Stimulated activated CD4-positive, alpha-beta T cell treated with anti-CD3 and anti-CD28 coated beads, Interleukin-1b, Interleukin-23, amount 100 ng/mL, for 4 hours (primary cell): ENCODE results near the gene MAPK13.
"Not testable (repeated sequence)": the region's sequence is repeated elsewhere in the genome, so short reads cannot be mapped to it uniquely, and the experiment has no call there.

Experiments
- DNase-seq, 2 donors: peaks; one replicate each; pipeline ENCODE4 v3.0.0-alpha.2; 2020; ENCODE audit warnings: low read depth in 2 of 2

Gene MAPK13

DNA sequence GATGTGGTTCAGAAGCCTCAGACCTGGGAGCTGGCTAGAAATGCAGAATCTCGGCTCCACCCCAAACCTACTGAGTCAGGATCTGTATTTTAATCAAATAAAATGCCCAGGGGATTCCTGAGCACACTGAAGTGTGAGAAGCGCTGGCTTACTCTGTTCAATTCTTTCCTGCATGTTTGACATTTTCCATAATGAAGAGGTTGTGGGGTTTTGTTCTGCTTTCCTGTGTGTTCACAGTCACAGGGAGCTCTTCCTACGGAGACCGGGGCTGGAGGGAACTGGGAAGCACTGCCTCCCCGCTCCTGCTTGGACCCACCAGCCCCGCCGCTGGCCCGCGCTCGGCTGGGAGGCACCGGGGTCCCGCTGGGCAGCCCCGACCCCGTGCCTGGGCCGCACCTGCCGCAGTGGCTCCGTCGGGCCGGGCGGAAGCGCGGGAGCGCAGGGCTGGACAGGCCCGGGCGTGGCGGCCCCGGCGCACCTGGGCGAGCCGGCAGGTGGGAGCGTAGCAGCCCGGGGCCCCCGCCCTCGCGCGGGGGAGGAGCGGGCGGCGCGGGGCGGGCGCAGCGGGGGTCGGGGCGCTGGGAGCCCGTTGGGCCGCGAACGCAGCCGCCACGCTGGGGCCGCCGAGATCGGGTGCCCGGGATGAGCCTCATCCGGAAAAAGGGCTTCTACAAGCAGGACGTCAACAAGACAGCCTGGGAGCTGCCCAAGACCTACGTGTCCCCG lies at the start of gene MAPK13:
MAPK13 (plus strand) TSS at position 573 of the 726 bp plus-strand sequence; CDS start at position 643, 70 bp downstream.
- DNase-seq = peak in 1 of 2 donors; percentile 12

DNA sequence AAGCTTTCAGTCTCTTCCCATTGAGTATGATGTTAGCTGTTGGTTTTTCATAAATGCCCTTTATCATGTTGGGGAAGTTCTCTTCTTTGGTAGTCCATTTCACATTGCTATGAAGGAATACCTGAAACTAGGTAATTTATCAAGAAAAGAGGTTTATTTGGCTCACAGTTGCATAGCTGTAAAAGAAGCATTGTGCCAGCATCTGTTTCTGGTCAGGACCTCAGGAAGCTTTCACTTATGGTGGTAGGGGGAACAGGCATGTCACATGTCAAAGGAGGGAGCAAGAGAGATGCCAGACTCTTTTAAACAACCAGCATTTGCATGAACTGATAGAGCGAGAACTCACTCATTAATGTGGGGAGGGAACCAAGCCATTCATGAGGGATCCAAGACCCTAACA lies 48.0 kb upstream of the MAPK13 start:
- DNase-seq = no peak

DNA sequence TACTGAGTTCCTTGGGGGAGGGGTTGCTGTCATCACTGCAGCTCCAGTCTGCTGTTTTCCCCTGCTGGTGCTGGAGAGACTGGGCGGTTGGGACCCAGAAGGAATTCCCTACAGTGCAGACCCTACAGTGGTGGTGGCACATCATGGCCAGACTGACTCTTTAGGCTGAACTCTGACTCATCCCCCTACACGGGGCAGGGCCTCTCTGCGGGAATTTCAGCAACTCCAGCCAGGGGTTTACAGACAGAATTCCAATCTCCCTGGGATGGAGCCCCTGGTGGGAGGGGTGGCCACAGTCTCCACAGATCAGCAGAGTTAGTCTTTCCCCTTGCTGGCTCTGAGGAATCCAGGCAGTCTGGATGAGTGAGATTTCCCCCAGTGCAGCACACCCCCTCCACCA lies 46.9 kb upstream of the MAPK13 start:
- no peak for DNase-seq

DNA sequence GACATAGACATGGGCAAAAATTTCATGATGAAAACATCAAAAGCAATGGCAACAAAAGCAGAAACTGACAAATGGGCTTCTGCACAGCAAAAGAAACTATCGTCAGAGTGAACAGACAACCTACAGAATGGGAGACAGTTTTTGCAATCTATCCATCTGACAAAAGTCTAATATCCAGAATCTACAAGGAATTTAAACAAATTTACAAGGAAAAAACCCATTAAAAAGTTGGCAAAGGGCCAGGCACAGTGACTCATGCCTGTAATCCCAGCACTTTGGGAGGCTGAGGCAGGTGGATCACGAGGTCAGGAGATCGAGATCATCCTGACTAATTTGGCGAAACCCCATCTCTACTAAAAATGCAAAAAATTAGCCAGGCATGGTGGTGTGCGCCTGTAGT lies 42.1 kb upstream of the MAPK13 start:
- DNase-seq = not testable (repeated sequence)

DNA sequence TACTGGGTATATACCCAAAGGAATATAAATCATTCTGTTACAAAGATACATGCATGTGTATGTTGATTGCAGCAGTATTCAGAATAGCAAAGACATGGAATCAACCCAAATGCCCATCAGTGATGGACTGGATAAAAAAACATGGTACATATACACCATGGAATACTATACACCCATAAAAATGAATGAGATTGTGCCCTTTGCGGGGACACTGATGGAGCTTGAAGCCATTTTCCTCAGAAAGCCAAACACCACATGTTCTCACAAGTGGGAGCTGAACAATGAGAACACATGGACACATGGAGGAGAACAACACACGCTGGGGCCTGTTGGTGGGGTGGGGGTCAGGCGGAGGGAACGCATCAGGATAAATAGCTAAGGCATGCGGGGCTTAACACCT lies 41.3 kb upstream of the MAPK13 start:
- DNase-seq = no peak

DNA sequence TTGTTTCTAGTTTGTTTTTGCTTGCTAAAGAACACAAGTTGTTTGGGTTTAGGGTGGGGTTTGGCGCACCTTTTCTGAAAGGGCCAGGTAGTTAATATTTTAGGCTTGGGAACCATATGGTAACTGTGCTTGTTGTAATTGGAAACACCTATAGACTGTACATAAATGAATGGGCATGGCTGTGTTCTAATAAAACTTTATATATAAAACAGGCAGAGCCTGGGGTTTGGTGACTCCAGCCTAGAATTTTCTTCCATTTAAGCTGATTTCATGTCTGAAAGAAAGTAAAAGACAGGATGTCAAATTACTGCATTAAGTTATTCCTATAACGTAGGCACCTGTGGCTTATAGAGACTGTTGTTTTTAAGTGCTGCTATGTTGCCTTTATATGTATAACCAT lies 36.1 kb upstream of the MAPK13 start:
- DNase-seq = no peak

DNA sequence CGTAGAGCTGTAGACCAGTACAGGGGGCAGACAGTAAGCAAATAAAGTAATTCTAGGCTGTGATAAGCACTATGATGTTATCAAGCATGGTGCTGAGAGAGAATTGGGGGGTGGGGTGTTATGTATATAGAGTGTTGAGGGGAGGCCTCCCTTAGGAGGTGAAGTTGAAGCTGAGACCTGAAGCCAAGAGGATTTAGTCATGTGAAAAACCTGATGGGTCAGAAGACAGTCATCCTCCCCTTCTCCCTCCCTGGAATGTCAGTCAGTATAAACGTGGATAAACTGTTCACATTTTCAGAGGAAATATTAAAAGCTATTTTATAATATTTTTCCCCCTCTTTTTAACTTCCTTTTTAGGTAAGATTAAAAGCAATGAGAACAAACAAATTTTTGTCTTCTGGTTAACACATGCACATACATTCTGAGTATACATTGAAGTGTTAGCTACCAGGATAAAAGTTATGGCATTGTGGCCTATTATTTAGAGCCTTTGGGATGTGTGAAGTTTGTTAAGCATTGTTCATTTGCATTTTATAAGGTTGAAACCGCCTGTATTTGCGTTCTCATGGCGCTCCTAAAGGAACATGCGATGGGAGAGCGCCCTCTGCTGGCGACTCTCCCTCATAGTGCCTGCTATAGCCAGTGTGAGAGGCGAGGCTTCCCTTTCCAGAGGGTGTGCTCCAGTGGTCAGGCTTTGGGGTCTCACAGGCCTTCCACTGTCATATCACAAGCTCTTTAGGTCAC lies 35.4 kb upstream of the MAPK13 start:
- DNase-seq = peak; percentile 77 to 82

DNA sequence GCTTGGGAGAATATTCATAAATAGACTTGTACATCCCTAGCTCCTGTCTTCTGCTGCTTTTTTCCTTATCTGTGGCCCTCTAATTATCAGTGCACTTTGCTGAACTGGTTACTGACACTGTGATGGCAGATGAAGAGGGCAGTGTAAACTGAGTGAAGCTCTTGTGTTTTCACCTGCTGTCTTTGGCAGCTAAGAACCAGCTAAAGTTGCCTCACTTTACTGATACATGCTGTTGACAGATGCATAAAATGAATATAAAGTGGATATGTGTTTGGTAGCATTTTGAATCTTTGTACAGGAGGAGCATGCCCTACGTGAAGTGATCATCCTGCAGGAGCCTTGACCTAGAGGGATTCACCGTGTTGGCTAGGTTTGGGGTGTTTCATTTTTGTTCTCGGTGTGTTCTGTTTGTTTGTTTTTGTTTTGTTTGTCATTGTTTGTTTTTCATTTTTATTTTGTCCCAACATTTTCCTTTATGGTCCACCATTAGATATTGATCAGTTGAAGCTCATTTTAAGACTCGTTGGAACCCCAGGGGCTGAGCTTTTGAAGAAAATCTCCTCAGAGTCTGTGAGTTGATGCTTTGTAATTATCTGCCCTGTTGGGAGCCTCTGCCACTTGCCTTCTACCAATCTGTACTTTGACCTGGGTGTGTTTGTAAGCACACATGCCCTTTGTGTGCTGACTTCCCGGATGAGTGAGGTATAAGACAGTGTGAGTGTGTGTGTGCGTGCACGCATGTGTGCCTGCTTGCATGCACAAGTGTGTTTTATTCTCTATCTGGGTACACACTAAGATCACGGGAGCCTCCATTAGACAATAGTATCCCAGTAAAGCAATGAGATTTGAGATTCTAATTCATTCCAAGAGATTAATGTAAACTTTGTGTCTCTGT lies 34.6 kb upstream of the MAPK13 start:
- no peak for DNase-seq

DNA sequence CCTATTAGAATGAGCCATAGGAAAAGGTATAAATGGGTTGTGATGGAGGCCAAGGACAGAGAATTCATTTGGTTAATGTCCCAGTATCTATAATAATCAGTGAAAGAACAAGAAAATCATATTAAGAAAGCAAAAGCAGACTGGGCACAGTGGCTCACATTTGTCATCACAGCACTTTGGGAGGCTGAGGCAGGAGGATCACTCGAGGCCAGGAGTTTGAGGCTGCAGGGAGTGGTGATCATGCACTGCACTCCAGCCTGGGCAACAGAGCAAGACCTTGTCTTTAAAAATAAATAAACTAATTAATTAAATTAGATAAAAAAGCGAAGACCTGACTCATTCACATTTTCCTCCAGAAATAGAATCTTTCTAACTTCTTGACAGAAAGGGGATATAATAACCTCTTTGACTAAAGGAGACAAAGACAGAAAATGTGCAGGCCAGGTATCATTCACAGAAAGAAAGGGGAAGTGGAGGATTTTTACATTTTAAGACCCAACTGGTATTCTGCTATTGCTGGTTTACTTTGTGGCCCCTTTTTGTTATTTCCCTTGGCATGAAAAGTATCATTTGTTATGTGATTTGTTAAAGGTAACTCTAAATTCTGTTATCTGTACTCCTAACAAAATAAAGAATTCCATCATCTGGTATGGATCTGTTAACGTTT lies 31.9 kb upstream of the MAPK13 start:
- no peak for DNase-seq

DNA sequence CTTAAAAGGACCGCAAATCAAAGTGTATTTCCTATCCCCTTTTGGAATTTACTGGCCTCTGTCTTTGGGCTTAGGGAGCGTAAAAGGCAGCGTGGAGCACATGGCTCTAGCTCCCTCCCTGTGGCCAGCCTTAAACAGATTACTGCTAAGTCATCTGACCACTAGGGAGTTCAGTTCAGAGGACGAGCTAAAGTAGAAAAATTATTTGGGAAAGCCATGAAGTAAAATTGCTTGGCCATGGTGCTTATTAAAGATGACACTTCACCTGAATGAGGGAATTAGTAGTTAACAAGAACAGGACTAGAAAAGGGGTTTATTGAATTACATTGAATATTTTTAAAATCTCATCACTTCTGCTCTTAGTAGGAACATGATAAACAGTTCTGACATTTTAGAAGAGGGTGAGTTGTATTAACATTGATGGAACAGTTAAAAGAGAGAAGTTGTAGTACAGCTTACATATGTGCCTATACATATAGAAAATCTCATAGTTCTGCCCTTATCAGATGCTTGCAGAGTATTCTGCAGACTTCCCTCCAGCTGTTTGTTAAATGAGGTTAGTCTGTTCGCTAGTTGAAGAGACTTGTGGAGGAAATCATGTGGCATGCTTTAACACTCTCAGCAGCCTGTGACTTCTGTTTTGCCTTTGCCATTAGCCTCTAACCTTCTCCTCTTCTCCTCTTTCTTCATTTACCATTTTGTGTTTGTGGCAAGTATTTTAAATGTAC lies 31.2 kb upstream of the MAPK13 start:
- no peak for DNase-seq

DNA sequence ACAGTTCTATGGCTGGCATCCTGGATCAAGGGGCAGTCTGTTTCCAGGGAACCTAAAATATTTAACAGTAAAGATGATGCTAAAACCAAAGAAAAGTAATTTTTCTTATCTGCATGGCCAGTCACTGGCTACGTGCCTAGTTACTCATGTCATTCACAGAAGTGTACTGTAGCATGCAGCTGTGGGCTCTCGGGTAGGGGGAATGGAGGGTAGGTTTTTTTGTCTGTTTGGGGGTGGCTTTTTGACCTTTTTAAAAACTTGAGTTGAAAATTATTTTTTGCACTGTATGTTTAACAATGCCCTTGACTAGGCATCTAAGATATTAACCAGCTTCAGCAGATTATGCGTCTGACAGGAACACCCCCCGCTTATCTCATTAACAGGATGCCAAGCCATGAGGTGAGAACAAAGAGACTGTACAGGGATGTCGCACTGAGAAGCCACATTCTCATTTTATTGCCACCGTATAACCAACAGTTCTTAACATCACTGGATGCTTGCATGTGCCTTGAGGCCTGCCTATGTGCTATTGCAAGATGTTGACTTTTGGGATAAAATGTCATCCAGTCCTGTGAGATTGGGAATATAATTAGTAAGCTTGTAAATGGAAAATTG lies 30.3 kb upstream of the MAPK13 start:
- DNase-seq = no peak

DNA sequence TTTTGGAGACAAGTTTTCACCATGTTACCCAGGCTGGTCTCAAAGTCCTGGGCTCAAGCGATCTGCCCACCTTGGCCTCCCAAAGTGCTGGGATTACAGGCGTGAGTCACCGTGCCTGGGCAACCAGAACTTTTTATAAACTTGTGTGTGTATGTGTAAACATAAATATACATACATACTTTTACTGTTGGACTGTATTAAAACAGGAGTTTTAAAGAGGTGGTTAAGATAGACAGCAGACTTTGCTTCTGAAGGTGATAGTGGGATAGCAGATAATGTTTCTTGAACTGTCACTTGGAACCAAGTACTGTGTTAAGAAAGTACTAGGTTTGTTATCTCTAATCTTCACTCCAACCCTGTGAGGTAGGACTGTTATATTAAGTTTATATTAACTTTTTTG lies 28.6 kb upstream of the MAPK13 start:
- no peak for DNase-seq

DNA sequence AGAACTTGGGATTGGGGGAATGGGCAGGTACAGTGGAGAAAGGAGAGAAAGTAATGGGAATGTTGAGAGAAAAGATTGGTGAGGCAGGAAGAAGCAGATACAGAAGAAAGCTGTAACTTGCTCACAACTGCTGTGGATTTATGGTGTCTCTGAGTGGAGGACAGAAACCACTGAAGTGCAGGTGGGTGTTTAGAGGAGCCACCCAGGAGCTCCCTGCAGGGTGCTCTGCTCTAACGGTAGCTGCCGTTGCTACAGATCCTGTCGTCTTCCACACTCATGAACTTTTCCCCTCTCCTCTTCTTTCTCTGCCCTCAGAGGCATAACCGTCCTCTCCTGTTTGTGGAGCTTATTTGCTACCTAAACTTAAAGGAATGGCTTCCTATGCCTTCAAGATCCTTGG lies 27.5 kb upstream of the MAPK13 start:
- DNase-seq = no peak

DNA sequence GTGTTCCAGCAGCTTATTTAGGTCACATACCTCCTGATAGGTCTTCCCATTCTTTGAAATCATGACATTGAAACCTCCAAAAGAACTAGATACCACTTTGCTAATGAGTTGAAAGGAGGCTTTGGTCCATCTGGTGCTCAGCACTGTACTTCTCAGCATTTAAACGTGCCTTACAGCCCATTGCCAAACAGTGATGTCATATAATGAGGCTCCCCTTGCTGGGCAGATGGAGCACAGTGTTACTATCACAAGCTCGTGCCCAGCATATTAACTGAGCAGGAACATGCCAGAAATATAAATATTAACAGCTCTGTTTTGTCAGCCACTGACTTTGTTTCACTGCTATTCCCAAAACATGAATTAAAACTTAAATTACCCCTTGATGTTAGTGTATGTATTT lies 25.5 kb upstream of the MAPK13 start:
- DNase-seq = no peak

DNA sequence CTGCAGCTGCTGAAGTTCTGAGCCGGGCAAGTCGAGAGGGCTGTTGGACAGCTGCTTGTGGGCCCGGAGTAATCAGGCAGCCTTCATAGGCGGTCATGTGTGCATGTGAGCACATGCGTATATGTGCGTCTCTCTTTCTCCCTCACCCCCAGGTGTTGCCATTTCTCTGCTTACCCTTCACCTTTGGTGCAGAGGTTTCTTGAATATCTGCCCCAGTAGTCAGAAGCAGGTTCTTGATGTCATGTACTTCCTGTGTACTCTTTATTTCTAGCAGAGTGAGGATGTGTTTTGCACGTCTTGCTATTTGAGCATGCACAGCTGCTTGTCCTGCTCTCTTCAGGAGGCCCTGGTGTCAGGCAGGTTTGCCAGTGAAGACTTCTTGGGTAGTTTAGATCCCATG lies 21.2 kb upstream of the MAPK13 start:
- no peak for DNase-seq

DNA sequence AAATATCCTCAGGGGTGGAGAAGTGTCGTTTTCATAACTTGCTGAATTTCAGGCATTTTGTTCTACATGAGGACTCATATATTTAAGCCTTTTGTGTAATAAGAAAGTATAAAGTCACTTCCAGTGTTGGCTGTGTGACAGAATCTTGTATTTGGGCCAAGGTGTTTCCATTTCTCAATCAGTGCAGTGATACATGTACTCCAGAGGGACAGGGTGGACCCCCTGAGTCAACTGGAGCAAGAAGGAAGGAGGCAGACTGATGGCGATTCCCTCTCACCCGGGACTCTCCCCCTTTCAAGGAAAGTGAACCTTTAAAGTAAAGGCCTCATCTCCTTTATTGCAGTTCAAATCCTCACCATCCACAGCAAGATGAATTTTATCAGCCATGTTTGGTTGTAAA lies 20.3 kb upstream of the MAPK13 start:
- no peak for DNase-seq

DNA sequence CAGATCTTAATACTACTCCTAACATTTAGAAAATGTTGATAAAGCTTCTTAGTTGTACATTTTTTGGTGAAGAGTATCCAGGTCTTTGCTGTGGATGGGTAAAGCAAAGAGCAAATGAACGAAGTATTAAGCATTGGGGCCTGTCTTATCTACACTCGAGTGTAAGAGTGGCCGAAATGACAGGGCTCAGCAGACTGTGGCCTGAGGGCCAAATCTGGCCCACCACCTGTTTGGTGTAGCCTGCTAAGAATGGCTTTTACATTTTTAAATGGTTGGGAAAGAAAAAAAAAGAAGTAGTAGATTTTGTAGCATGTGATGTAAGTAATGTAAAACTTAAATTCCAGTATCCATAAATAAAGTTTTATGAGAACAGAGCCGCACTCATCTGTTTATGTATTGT lies 19.4 kb upstream of the MAPK13 start:
- DNase-seq = no peak

DNA sequence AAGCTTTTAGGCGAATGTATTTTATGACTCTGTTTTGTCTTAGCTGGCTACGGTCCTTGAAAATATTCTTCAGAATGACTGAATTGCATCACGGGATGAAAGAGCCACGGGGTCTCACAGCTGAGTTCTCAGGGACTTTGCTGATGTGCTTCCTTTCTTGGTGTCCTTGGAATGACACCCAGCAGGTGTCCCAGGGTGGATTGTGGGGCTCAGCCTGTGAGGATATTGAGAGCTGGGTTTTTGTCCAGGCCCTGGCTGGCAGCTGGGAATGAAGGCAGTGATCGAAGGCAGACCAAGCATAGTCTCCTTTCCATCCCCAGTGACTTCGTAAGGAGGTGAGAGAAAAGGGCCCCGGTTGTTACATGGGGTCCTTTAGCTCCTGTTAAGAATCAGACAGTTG lies 18.8 kb upstream of the MAPK13 start:
- DNase-seq = no peak

DNA sequence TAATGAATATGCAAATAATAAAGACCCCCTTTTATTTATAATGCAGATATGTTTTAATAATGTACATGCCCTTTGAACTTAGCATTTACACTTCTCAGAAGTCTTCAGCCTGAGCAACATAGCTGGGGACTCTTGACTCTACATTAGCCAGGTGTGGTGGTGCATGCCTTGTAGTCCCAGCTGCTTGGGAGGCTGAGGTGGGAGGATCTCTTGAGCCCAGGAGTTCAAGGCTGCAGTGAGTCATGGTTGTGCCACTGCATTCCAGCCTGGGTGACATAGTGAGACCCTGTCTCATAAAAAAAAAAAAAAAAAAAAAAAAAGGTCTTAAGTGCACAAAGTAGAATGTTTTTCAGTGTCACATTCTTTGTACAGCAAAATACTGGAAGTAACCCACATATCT lies 17.3 kb upstream of the MAPK13 start:
- DNase-seq = no peak

DNA sequence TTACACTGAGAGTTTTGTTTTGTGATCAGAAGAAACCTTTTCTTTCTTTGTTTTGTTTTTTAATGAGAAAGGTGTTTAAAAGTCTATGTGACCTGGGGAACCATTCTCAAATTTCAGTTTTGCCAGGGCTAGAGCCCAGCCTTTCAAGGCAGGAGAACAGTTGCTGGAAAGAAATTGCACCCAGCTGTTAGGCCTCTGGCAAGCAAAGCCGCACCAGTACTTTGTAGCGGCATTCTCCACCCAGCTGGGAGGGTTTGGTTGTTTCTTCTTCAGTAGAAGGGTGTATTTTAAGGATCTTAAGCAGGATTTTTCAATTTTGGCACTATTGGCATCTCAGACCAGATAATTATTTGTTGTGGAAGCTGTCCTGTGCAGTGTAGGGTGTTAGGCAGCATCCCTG lies 16.6 kb upstream of the MAPK13 start:
- DNase-seq = no peak
